Measurements from ENCODE around the gene PPP1CC. TPM values are rescaled to one million over a fixed set of nuclear protein-coding genes. Genes with fewer than 3 reads are reported as not detected.

Gene PPP1CC
- total RNA-seq (2014; rRNA removed; shearing (Covaris generic)): 251 and 310 TPM in 2 replicates

- Histone ChIP-seq H3K4me3 (ENCODE audit: insufficient read depth, low read depth, low read length) (peak within 1 kb of the TSS; percentile 97), H3K27me3 (ENCODE audit: control insufficient read depth, insufficient read depth, low read length) (no peaks in the 10 kb centered on the region), H3K36me3 (replicated peaks; ENCODE audit: control insufficient read depth, insufficient read depth, low read length) (no peaks in the 10 kb centered on the region; the same call in 1 of the 2 replicates)
- peak; percentile 97 for DNase-seq
Measured at GRCh38 chr12:110742718-110743570, at the start of gene PPP1CC. PPP1CC (minus strand) TSS chr12:110742891; CDS start chr12:110742707, 184 bp downstream.

- H3K36me3 ChIP-seq (replicated peaks; ENCODE audit: control insufficient read depth, insufficient read depth, low read length): no peaks in the 10 kb centered on the region
- DNase-seq: no peak
- H3K4me3 ChIP-seq (ENCODE audit: insufficient read depth, low read depth, low read length): no peak overlapping the region
- no peaks in the 10 kb centered on the region for H3K27me3 ChIP-seq (ENCODE audit: control insufficient read depth, insufficient read depth, low read length)
Measured at GRCh38 chr12:110791589-110791988, 48.9 kb upstream of the PPP1CC start.

DNA sequence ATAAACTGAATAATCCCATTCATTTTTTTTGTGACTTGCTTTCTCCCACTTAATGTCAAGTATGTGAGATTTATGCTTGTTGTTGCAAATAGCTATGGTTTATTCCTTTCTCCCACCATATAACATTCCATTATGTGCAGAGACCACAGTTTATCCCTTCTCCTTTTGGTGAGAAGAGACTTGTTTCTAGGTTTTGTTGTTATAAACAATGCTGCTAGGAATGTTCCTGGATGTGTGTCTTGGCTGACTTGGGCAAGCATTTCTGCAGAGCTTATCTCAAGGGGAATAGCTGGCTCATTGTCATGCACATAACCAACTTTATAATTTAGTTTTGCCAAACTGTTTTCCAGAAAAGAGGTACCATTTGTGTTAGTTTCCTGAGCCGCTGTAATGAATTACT, 47.6 kb upstream of the PPP1CC start:
- DNase-seq: no peak
- H3K27me3 ChIP-seq (ENCODE audit: control insufficient read depth, insufficient read depth, low read length): no peaks in the 10 kb centered on the region
- H3K36me3 ChIP-seq (replicated peaks; ENCODE audit: control insufficient read depth, insufficient read depth, low read length): no peaks in the 10 kb centered on the region
- no peak overlapping the region for H3K4me3 ChIP-seq (ENCODE audit: insufficient read depth, low read depth, low read length)

GRCh38 chr12:110786012-110786411, 43.3 kb upstream of the PPP1CC start:
- Histone ChIP-seq H3K27me3 (ENCODE audit: control insufficient read depth, insufficient read depth, low read length) (no peaks in the 10 kb centered on the region), H3K36me3 (replicated peaks; ENCODE audit: control insufficient read depth, insufficient read depth, low read length) (no peaks in the 10 kb centered on the region)
- no peak for DNase-seq

GRCh38 chr12:110785240-110785639, 42.5 kb upstream of the PPP1CC start:
- Histone ChIP-seq H3K4me3 (ENCODE audit: insufficient read depth, low read depth, low read length) (no peak overlapping the region), H3K27me3 (ENCODE audit: control insufficient read depth, insufficient read depth, low read length) (no peaks in the 10 kb centered on the region), H3K36me3 (replicated peaks; ENCODE audit: control insufficient read depth, insufficient read depth, low read length) (no peaks in the 10 kb centered on the region)
- no peak for DNase-seq

More at GRCh38 chr12:110786012-110786411, 43.3 kb upstream of the PPP1CC start:
- no peak overlapping the region for H3K4me3 ChIP-seq (ENCODE audit: insufficient read depth, low read depth, low read length)

DNA sequence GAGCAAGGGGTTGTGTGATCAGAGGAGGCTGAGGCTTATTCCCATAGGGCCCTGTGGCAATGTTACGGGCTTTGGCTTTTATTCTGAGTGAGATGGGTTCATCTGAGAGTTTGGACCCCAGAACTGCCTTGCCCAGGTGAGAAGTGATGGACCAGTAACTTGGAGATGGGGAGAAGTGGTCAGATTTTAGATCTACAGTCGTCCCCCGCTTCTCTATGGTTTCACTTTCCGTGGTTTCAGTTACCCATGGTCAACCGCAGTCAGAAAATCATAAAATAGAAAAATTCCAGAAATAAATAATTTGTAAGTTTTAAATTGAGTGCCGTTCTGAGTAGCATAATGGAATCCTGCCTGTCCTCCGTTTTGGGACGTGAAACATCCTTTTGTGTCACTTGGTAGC, 40.2 kb upstream of the PPP1CC start:
- H3K27me3 ChIP-seq (ENCODE audit: control insufficient read depth, insufficient read depth, low read length): no peaks in the 10 kb centered on the region
- no peak overlapping the region for H3K4me3 ChIP-seq (ENCODE audit: insufficient read depth, low read depth, low read length)
- no peaks in the 10 kb centered on the region for H3K36me3 ChIP-seq (replicated peaks; ENCODE audit: control insufficient read depth, insufficient read depth, low read length)
- DNase-seq: no peak

DNA sequence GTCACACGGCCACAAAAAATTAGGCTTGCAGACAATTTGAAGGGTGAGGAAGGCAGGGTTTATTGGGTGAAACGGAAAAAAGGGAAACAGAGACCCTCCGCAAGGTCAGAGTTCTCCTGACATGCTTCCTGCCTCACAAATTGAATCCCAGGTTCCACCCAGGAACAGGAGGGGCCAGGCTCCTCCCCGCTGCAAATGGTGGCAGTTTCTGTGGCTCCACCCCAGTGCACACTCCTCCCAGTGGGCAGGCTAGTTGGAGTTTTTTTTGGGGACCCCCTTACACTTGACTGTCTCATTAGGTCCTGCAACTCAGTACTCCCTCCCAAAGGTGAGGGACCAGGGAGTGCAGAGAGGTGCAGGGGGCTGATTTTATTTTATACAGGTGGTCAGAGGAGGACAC, 39.4 kb upstream of the PPP1CC start:
- no peaks in the 10 kb centered on the region for H3K36me3 ChIP-seq (replicated peaks; ENCODE audit: control insufficient read depth, insufficient read depth, low read length)
- H3K27me3 ChIP-seq (ENCODE audit: control insufficient read depth, insufficient read depth, low read length): no peaks in the 10 kb centered on the region
- DNase-seq: no peak
- no peak overlapping the region for H3K4me3 ChIP-seq (ENCODE audit: insufficient read depth, low read depth, low read length)

- H3K27me3 ChIP-seq (ENCODE audit: control insufficient read depth, insufficient read depth, low read length): no peaks in the 10 kb centered on the region
- no peaks in the 10 kb centered on the region for H3K36me3 ChIP-seq (replicated peaks; ENCODE audit: control insufficient read depth, insufficient read depth, low read length)
- H3K4me3 ChIP-seq (ENCODE audit: insufficient read depth, low read depth, low read length): no peak overlapping the region
- no peak for DNase-seq
Measured at GRCh38 chr12:110780448-110780847, 37.8 kb upstream of the PPP1CC start.

- Histone ChIP-seq H3K36me3 (replicated peaks; ENCODE audit: control insufficient read depth, insufficient read depth, low read length) (no peaks in the 10 kb centered on the region), H3K4me3 (ENCODE audit: insufficient read depth, low read depth, low read length) (no peak overlapping the region), H3K27me3 (ENCODE audit: control insufficient read depth, insufficient read depth, low read length) (no peaks in the 10 kb centered on the region)
- no peak for DNase-seq
Measured at GRCh38 chr12:110778833-110779577, 36.3 kb upstream of the PPP1CC start.

GRCh38 chr12:110776410-110776809, 33.7 kb upstream of the PPP1CC start:
- H3K36me3 ChIP-seq (replicated peaks; ENCODE audit: control insufficient read depth, insufficient read depth, low read length): no peaks in the 10 kb centered on the region
- no peaks in the 10 kb centered on the region for H3K27me3 ChIP-seq (ENCODE audit: control insufficient read depth, insufficient read depth, low read length)
- H3K4me3 ChIP-seq (ENCODE audit: insufficient read depth, low read depth, low read length): no peak overlapping the region
- no peak for DNase-seq

- no peak for DNase-seq
- H3K36me3 ChIP-seq (replicated peaks; ENCODE audit: control insufficient read depth, insufficient read depth, low read length): no peaks in the 10 kb centered on the region
- no peak overlapping the region for H3K4me3 ChIP-seq (ENCODE audit: insufficient read depth, low read depth, low read length)
- H3K27me3 ChIP-seq (ENCODE audit: control insufficient read depth, insufficient read depth, low read length): no peaks in the 10 kb centered on the region
Measured at GRCh38 chr12:110775997-110776396, 33.3 kb upstream of the PPP1CC start.

- no peak for DNase-seq
- no peaks in the 10 kb centered on the region for H3K27me3 ChIP-seq (ENCODE audit: control insufficient read depth, insufficient read depth, low read length)
- no peaks in the 10 kb centered on the region for H3K36me3 ChIP-seq (replicated peaks; ENCODE audit: control insufficient read depth, insufficient read depth, low read length)
- no peak overlapping the region for H3K4me3 ChIP-seq (ENCODE audit: insufficient read depth, low read depth, low read length)
Measured at GRCh38 chr12:110774824-110775223, 32.1 kb upstream of the PPP1CC start.

- Histone ChIP-seq H3K36me3 (replicated peaks; ENCODE audit: control insufficient read depth, insufficient read depth, low read length) (no peaks in the 10 kb centered on the region), H3K4me3 (ENCODE audit: insufficient read depth, low read depth, low read length) (no peak overlapping the region), H3K27me3 (ENCODE audit: control insufficient read depth, insufficient read depth, low read length) (no peaks in the 10 kb centered on the region)
- no peak for DNase-seq
Measured at GRCh38 chr12:110768960-110769359, 26.3 kb upstream of the PPP1CC start.

GRCh38 chr12:110767863-110768262, 25.2 kb upstream of the PPP1CC start:
- Histone ChIP-seq H3K36me3 (replicated peaks; ENCODE audit: control insufficient read depth, insufficient read depth, low read length) (no peaks in the 10 kb centered on the region), H3K4me3 (ENCODE audit: insufficient read depth, low read depth, low read length) (no peak overlapping the region)

More at GRCh38 chr12:110767863-110768262, 25.2 kb upstream of the PPP1CC start:
- H3K27me3 ChIP-seq (ENCODE audit: control insufficient read depth, insufficient read depth, low read length): no peaks in the 10 kb centered on the region
- no peak for DNase-seq

Measured in H7 (cell line).